HCT116 (cell line): ENCODE measurements around the gene TEKT3.

Source experiments
- CEBPB ChIP-seq: IDR thresholded peaks from 2 replicates; pipeline ENCODE4 v1.6.1; 2012; ENCODE audit warnings: low read depth
- EGR1 ChIP-seq: IDR thresholded peaks from 2 replicates; pipeline ENCODE4 v1.6.1; 2012; ENCODE audit warnings: low read depth
- EZH2 ChIP-seq: fragments of 200-600 bp; sonication (generic); IDR thresholded peaks from 2 replicates; pipeline ENCODE4 v1.6.1; 2017; ENCODE audit warnings: antibody characterized with exemption, mixed run types
- EZH2phosphoT487 ChIP-seq: fragments of 200-600 bp; IDR thresholded peaks from 2 replicates; pipeline ENCODE4 v1.6.1; 2018; ENCODE audit warnings: antibody characterized with exemption, borderline replicate concordance
- POLR2A ChIP-seq: IDR thresholded peaks from 2 replicates; pipeline ENCODE4 v1.7.0; 2011; ENCODE audit warnings: borderline replicate concordance; ENCODE audit not compliant: insufficient read depth, insufficient read length; ENCODE audit errors: extremely low read depth
- POLR2AphosphoS5 ChIP-seq: IDR thresholded peaks from 2 replicates; pipeline ENCODE4 v1.6.1; 2011; ENCODE audit warnings: mild to moderate bottlenecking, low read depth, low read length, moderate library complexity
- RAD21 ChIP-seq: IDR thresholded peaks from 2 replicates; pipeline ENCODE4 v1.6.1; 2012; ENCODE audit warnings: low read depth, mild to moderate bottlenecking
- SIN3A ChIP-seq: IDR thresholded peaks from 2 replicates; pipeline ENCODE4 v1.6.1; 2012; ENCODE audit warnings: low read depth
- YY1 ChIP-seq: IDR thresholded peaks from 2 replicates; pipeline ENCODE4 v1.6.1; 2011; ENCODE audit warnings: low read length, low read depth, moderate library complexity, mild to moderate bottlenecking; ENCODE audit not compliant: insufficient replicate concordance; ENCODE audit errors: extremely low read depth
- ZFX ChIP-seq: fragments of 450-650 bp; IDR thresholded peaks from 2 replicates; pipeline ENCODE4 v1.6.1; 2017
- TF ChIP-seq, protein P1 (sequence below), 3 experiments: fragments of 200-600 bp in 1 of 3; sonication (generic) in 1 of 3; IDR thresholded peaks in 2 of 3; conservative IDR thresholded peaks in 1 of 3; 2 replicates each; pipeline ENCODE4 v1.5.1; 2012 to 2017; ENCODE audit warnings: low read depth in 2 of 3, low read length in 2 of 3, antibody characterized with exemption in 1 of 3, borderline replicate concordance in 1 of 3, control low read depth in 1 of 3, mild to moderate bottlenecking in 1 of 3, mixed read lengths in 1 of 3, mixed run types in 1 of 3, moderate library complexity in 1 of 3; ENCODE audit not compliant: insufficient read depth in 1 of 3
- TF ChIP-seq, protein P2 (sequence below): IDR thresholded peaks from 2 replicates; pipeline ENCODE4 v1.6.1; 2012
- TF ChIP-seq, protein P3 (sequence below): IDR thresholded peaks from 2 replicates; pipeline ENCODE4 v1.6.1; 2012; ENCODE audit warnings: low read depth
- TF ChIP-seq, protein P4 (sequence below): IDR thresholded peaks from 2 replicates; pipeline ENCODE4 v1.6.1; 2011; ENCODE audit warnings: mild to moderate bottlenecking, low read length, moderate library complexity; ENCODE audit not compliant: insufficient replicate concordance; ENCODE audit errors: extremely low read depth

DNA sequence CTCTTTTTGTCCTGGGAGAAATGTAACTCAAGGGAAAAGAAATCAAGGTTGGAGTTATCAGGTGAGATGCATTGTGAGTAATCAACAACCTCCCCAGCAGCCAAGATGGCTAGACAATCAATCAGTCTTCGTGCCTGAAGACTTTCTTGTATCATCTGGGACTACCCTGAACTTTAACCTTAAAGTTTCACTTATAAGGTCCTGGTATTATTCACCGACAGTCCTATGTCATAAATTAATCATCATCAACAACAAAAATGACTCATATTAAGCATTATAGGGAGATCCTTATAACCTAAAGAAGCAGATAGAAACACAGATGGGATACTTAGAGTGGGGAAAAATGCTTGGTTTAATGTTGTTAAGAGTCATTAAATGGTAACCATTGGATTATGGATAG, 7.7 kb upstream of the TEKT3 start:
- TF ChIP-seq, protein P1, sequence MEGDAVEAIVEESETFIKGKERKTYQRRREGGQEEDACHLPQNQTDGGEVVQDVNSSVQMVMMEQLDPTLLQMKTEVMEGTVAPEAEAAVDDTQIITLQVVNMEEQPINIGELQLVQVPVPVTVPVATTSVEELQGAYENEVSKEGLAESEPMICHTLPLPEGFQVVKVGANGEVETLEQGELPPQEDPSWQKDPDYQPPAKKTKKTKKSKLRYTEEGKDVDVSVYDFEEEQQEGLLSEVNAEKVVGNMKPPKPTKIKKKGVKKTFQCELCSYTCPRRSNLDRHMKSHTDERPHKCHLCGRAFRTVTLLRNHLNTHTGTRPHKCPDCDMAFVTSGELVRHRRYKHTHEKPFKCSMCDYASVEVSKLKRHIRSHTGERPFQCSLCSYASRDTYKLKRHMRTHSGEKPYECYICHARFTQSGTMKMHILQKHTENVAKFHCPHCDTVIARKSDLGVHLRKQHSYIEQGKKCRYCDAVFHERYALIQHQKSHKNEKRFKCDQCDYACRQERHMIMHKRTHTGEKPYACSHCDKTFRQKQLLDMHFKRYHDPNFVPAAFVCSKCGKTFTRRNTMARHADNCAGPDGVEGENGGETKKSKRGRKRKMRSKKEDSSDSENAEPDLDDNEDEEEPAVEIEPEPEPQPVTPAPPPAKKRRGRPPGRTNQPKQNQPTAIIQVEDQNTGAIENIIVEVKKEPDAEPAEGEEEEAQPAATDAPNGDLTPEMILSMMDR (IDR thresholded peaks at IDR 0.05 in 2 of 3, conservative IDR thresholded peaks at IDR 0.05 in 1 of 3; ENCODE audit: borderline replicate concordance in 1 of 3, insufficient read depth in 1 of 3, low read depth in 2 of 3, low read length in 2 of 3) = no peak
- TF ChIP-seq EGR1 (no peak), EZH2 (no peak), RAD21 (no peak), POLR2AphosphoS5 (no peak), POLR2A (no peak), ZFX (no peak), EZH2phosphoT487 (no peak), YY1 (no peak), CEBPB (no peak), SIN3A (no peak)
- TF ChIP-seq, protein P2, sequence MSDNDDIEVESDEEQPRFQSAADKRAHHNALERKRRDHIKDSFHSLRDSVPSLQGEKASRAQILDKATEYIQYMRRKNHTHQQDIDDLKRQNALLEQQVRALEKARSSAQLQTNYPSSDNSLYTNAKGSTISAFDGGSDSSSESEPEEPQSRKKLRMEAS = no peak
- TF ChIP-seq, protein P3, sequence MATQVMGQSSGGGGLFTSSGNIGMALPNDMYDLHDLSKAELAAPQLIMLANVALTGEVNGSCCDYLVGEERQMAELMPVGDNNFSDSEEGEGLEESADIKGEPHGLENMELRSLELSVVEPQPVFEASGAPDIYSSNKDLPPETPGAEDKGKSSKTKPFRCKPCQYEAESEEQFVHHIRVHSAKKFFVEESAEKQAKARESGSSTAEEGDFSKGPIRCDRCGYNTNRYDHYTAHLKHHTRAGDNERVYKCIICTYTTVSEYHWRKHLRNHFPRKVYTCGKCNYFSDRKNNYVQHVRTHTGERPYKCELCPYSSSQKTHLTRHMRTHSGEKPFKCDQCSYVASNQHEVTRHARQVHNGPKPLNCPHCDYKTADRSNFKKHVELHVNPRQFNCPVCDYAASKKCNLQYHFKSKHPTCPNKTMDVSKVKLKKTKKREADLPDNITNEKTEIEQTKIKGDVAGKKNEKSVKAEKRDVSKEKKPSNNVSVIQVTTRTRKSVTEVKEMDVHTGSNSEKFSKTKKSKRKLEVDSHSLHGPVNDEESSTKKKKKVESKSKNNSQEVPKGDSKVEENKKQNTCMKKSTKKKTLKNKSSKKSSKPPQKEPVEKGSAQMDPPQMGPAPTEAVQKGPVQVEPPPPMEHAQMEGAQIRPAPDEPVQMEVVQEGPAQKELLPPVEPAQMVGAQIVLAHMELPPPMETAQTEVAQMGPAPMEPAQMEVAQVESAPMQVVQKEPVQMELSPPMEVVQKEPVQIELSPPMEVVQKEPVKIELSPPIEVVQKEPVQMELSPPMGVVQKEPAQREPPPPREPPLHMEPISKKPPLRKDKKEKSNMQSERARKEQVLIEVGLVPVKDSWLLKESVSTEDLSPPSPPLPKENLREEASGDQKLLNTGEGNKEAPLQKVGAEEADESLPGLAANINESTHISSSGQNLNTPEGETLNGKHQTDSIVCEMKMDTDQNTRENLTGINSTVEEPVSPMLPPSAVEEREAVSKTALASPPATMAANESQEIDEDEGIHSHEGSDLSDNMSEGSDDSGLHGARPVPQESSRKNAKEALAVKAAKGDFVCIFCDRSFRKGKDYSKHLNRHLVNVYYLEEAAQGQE = no peak
- TF ChIP-seq, protein P4, sequence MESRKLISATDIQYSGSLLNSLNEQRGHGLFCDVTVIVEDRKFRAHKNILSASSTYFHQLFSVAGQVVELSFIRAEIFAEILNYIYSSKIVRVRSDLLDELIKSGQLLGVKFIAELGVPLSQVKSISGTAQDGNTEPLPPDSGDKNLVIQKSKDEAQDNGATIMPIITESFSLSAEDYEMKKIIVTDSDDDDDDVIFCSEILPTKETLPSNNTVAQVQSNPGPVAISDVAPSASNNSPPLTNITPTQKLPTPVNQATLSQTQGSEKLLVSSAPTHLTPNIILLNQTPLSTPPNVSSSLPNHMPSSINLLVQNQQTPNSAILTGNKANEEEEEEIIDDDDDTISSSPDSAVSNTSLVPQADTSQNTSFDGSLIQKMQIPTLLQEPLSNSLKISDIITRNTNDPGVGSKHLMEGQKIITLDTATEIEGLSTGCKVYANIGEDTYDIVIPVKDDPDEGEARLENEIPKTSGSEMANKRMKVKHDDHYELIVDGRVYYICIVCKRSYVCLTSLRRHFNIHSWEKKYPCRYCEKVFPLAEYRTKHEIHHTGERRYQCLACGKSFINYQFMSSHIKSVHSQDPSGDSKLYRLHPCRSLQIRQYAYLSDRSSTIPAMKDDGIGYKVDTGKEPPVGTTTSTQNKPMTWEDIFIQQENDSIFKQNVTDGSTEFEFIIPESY = no peak
